Ishikawa (cell line): ENCODE data around the gene PDCD1.

Experiments
- CEBPB ChIP-seq: IDR thresholded peaks from 2 replicates; pipeline ENCODE4 v1.6.1; 2012
- CREB1 ChIP-seq: IDR thresholded peaks from 2 replicates; pipeline ENCODE4 v1.6.1; 2012; ENCODE audit warnings: low read depth
- EGR1 ChIP-seq: IDR thresholded peaks from 2 replicates; pipeline ENCODE4 v1.6.1; 2012
- EP300 ChIP-seq: IDR thresholded peaks from 2 replicates; pipeline ENCODE4 v1.6.1; 2012; ENCODE audit warnings: borderline replicate concordance
- FOXM1 ChIP-seq: IDR thresholded peaks from 2 replicates; pipeline ENCODE4 v1.6.1; 2012; ENCODE audit warnings: low read depth, borderline replicate concordance
- NFIC ChIP-seq: IDR thresholded peaks from 2 replicates; pipeline ENCODE4 v1.6.1; 2012
- RAD21 ChIP-seq: IDR thresholded peaks from 2 replicates; pipeline ENCODE4 v1.6.1; 2012; ENCODE audit warnings: low read depth
- TAF1 ChIP-seq: IDR thresholded peaks from 2 replicates; pipeline ENCODE4 v1.6.1; 2012; ENCODE audit warnings: low read depth, mild to moderate bottlenecking
- TCF12 ChIP-seq: IDR thresholded peaks from 2 replicates; pipeline ENCODE4 v1.6.1; 2012; ENCODE audit warnings: low read depth
- TEAD4 ChIP-seq: IDR thresholded peaks from 2 replicates; pipeline ENCODE4 v1.6.1; 2012
- YY1 ChIP-seq: IDR thresholded peaks from 2 replicates; pipeline ENCODE4 v1.6.1; 2012; ENCODE audit warnings: low read depth
- ZBTB7A ChIP-seq: IDR thresholded peaks from 2 replicates; pipeline ENCODE4 v1.6.1; 2012; ENCODE audit warnings: low read depth
- TF ChIP-seq, protein P1 (sequence below): IDR thresholded peaks from 2 replicates; pipeline ENCODE4 v1.6.1; 2012
- TF ChIP-seq, protein P2 (sequence below): IDR thresholded peaks from 2 replicates; pipeline ENCODE4 v1.6.1; 2012; ENCODE audit warnings: low read depth, mild to moderate bottlenecking
- TF ChIP-seq, protein P3 (sequence below): IDR thresholded peaks from 2 replicates; pipeline ENCODE4 v1.6.1; 2012

PDCD1 gene

DNA sequence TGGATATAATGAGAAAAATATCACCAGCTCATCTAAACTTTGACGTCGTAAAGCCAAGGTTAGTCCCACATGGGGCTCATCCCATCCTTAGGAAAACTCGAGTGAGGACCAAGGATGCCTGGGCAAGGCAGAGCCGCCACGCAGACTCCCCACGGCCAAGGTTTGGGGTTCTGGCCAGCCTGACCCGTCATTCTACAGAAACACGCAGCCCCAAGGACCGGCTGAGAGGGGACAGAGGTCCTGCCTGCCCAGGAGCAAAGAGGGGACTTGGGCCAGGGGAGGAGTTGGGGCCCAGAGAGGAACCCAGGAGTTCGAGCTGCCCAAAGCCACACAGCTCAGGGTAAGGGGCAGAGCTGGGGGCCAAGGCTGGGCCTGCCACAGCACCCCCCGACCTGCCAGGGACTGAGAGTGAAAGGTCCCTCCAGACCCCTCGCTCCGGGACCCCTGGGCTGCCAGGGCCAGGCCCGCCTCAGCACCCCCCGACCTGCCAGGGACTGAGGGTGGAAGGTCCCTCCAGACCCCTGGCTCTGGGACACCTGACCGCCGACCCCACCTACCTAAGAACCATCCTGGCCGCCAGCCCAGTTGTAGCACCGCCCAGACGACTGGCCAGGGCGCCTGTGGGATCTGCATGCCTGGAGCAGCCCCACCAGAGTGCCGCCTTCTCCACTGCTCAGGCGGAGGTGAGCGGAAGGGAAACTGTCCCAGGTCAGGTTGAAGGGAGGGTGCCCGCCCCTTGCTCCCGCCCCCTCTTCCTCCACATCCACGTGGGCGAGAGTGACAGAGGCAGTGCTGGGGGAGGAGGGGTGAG is at the start of gene PDCD1:
TSS of gene PDCD1 (minus strand) at position 689 of the 811 bp plus-strand sequence. CDS start at position 633, 56 bp downstream.
- TF ChIP-seq FOXM1 (no peak), TAF1 (no peak), EGR1 (peak; percentile 84), ZBTB7A (peak; percentile 75; the same call in 1 of the 2 replicates), EP300 (no peak)

DNA sequence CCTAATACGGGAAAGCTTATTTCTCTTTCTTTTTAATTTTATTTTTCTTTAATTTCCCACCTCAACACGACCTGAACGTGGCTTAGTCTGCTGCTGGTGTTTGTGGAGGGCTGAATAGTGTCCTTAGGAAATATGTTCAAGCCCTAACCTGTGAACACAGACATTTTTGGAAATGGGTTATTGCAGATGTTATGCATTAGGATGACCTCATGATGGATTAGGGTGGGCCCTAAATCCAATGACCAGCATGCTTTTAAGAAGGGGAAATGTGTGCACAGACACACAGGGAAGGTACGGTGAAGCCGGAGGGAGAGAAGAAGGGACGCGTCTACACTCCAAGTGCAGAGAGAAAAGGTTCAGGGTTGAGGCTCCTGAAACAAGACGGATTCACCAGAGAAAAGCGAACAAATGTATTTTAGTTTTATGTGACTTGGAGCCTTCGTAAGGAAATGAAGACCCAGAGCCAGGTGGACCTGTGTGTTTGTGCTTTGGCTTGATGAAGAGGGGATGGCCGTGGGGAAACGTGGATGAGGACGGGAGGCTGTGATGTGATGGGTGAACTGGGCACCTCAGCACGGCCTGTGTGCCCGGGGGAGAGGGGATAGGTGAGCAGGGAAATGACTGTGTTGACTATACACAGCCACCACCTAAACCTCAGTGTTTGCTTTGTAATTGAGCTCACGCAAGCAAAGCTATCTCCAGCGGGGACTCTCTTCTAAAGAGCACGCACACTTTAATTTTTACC is 48.3 kb upstream of the PDCD1 start:
- TF ChIP-seq ZBTB7A: no peak
- TF ChIP-seq, protein P1, sequence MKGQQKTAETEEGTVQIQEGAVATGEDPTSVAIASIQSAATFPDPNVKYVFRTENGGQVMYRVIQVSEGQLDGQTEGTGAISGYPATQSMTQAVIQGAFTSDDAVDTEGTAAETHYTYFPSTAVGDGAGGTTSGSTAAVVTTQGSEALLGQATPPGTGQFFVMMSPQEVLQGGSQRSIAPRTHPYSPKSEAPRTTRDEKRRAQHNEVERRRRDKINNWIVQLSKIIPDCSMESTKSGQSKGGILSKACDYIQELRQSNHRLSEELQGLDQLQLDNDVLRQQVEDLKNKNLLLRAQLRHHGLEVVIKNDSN: no peak
- TF ChIP-seq, protein P2, sequence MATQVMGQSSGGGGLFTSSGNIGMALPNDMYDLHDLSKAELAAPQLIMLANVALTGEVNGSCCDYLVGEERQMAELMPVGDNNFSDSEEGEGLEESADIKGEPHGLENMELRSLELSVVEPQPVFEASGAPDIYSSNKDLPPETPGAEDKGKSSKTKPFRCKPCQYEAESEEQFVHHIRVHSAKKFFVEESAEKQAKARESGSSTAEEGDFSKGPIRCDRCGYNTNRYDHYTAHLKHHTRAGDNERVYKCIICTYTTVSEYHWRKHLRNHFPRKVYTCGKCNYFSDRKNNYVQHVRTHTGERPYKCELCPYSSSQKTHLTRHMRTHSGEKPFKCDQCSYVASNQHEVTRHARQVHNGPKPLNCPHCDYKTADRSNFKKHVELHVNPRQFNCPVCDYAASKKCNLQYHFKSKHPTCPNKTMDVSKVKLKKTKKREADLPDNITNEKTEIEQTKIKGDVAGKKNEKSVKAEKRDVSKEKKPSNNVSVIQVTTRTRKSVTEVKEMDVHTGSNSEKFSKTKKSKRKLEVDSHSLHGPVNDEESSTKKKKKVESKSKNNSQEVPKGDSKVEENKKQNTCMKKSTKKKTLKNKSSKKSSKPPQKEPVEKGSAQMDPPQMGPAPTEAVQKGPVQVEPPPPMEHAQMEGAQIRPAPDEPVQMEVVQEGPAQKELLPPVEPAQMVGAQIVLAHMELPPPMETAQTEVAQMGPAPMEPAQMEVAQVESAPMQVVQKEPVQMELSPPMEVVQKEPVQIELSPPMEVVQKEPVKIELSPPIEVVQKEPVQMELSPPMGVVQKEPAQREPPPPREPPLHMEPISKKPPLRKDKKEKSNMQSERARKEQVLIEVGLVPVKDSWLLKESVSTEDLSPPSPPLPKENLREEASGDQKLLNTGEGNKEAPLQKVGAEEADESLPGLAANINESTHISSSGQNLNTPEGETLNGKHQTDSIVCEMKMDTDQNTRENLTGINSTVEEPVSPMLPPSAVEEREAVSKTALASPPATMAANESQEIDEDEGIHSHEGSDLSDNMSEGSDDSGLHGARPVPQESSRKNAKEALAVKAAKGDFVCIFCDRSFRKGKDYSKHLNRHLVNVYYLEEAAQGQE: no peak
- TF ChIP-seq CREB1: no peak
- TF ChIP-seq CEBPB: no peak

DNA sequence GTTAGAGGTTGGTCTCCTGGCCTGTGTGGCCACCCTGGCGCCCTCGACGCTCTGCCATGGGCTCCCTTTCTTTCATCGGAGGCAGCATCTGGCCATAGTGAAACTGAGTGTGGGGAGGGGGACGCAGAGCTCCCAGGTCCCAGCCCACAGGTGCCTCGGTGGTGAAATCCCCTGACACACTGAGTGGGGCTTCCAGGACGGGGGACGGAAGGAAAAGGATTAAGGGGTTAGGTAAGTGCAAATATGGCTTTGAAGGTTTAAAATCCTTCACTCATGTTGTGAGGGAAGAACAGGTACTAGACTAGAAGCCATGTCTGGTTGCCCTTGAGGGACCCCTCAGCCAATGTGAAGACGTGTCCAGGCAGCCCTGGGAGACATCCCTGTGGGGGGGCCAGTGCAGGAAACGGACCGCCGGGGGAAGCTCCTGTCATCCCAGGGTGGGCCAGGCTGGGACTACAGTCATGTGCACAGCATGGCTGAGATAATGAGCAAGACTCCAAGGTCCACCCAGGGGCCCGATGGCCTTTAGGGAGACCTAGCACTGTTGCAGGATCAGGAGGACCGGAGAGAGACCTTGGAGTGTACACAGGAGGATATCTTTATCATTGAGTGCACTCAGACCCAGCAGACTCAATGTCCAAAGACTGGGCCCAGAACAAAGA is 47.2 kb upstream of the PDCD1 start:
- no peak for TF ChIP-seq CEBPB
- no peak for TF ChIP-seq RAD21
- TF ChIP-seq TEAD4: no peak
- TF ChIP-seq TCF12: no peak
- TF ChIP-seq FOXM1: no peak
- TF ChIP-seq, protein P1: no peak
- TF ChIP-seq NFIC: no peak
- TF ChIP-seq YY1: no peak
- no peak for TF ChIP-seq ZBTB7A
- no peak for TF ChIP-seq TAF1
- TF ChIP-seq, protein P2: no peak
- TF ChIP-seq, protein P3, sequence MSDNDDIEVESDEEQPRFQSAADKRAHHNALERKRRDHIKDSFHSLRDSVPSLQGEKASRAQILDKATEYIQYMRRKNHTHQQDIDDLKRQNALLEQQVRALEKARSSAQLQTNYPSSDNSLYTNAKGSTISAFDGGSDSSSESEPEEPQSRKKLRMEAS: no peak

DNA sequence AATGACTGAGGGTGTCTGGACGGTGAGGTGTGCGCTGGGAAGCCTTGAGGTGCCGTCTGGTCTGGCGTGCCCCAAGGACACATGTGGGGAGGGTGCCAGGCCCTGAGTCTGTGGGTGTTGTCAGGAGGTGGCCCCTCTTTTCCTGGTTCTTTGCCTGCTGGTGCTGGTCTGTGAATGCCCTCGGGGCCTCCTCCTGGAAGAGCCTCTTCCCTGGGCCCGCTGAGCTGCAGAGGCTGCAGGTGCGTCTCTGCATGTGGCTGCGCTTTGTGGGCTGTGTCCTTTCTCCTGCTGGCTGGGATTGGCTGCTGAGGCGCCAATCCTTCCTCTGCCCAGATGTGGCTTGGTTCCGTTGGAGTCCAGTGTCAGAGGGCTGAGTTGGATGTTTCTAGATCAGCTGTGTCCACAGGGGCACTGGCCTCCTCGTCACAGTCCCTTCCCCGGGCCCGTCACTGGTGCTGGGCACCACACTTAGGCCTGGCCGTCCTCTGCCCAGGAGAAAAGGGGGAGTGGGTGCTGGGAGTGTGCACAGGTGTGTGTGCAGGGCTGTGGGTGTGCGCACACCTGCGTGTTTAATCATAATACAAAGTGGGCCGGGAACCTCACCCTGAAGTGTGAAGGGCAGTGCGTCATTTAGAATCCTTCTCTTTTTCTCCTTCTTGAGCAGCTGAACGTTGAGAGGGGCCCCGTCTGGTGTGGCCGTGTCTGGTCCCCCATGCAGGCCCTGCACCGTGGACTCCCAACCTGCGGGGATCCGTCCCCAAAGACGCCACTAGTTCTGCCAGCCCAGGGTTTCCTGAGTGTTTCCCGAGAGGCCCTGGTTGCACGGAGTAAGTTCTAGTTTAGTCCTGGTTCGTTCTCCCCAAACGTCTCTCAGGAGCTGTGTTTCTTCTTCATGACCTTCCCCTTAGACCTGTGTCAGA is 46.4 kb upstream of the PDCD1 start:
- no peak for TF ChIP-seq ZBTB7A
- TF ChIP-seq, protein P2: no peak
- TF ChIP-seq FOXM1: no peak
- TF ChIP-seq RAD21: no peak
- TF ChIP-seq YY1: no peak
- no peak for TF ChIP-seq EGR1
- no peak for TF ChIP-seq TCF12
- TF ChIP-seq NFIC: no peak
- TF ChIP-seq CEBPB: no peak
- no peak for TF ChIP-seq TAF1
- TF ChIP-seq EP300: no peak
- TF ChIP-seq CREB1: no peak
- no peak for TF ChIP-seq TEAD4
- TF ChIP-seq, protein P3: no peak
- TF ChIP-seq, protein P1: no peak
